ENCODE data around the gene ASAP3.

Gene ASAP3

GRCh38 chr1:23395154-23395724 lies 88.7 kb downstream of the ASAP3 start:
- peaks cover 33% of the 10 kb centered on the region for H3K4me1 Mint-ChIP-seq

GRCh38 chr1:23394684-23395083 lies 89.3 kb downstream of the ASAP3 start:
- H3K4me1 Mint-ChIP-seq: peaks cover 36% of the 10 kb centered on the region
- no peaks in the 10 kb centered on the region for H3K9me3 Mint-ChIP-seq
- TF ChIP-seq, protein P1, sequence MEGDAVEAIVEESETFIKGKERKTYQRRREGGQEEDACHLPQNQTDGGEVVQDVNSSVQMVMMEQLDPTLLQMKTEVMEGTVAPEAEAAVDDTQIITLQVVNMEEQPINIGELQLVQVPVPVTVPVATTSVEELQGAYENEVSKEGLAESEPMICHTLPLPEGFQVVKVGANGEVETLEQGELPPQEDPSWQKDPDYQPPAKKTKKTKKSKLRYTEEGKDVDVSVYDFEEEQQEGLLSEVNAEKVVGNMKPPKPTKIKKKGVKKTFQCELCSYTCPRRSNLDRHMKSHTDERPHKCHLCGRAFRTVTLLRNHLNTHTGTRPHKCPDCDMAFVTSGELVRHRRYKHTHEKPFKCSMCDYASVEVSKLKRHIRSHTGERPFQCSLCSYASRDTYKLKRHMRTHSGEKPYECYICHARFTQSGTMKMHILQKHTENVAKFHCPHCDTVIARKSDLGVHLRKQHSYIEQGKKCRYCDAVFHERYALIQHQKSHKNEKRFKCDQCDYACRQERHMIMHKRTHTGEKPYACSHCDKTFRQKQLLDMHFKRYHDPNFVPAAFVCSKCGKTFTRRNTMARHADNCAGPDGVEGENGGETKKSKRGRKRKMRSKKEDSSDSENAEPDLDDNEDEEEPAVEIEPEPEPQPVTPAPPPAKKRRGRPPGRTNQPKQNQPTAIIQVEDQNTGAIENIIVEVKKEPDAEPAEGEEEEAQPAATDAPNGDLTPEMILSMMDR (IDR thresholded peaks at IDR 0.05; ENCODE audit: unreplicated experiment in 3 of 3): no peak
- peaks cover 20% of the 10 kb centered on the region for H3K36me3 Mint-ChIP-seq (ENCODE audit: low read depth)
- H3K27ac Mint-ChIP-seq: peak overlapping the region; percentile 87 to 97 (median 96)
- H3K27me3 Mint-ChIP-seq (ENCODE audit: low read depth): no peaks in the 10 kb centered on the region
- H3K4me3 Mint-ChIP-seq: peak overlapping the region in 2 of 3 experiments; percentile 3 to 19

More at GRCh38 chr1:23395154-23395724, 88.7 kb downstream of the ASAP3 start:
- TF ChIP-seq, protein P1 (IDR thresholded peaks at IDR 0.05; ENCODE audit: unreplicated experiment in 3 of 3): no peak
- no peaks in the 10 kb centered on the region for H3K27me3 Mint-ChIP-seq (ENCODE audit: low read depth)
- H3K36me3 Mint-ChIP-seq (ENCODE audit: low read depth): peaks cover 20% of the 10 kb centered on the region
- H3K4me3 Mint-ChIP-seq: peak overlapping the region in 2 of 3 experiments; percentile 3 to 19
- H3K9me3 Mint-ChIP-seq: no peaks in the 10 kb centered on the region
- peak overlapping the region; percentile 87 to 97 (median 96) for H3K27ac Mint-ChIP-seq

DNA sequence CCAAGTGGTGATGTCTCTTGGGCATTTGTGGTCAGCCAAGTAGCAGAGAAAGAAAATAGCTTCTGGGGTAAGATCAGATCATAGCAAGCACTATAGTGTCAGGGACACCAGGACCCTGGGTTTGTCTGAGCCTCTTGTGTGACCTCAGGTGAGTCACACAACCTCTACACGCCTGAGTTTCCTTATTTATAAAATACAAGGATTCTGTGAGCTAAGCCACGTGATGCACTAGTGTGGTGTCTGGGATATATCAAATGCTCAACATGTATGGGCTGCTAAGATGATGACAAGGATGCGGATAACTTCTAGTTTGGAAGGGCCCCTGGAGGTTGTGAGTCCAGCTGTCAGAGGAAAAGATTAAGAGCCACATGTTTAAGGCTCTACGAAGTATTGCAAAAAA lies 89.8 kb downstream of the ASAP3 start:
- Mint-ChIP-seq H3K27ac (peak overlapping the region; percentile 87 to 97 (median 96)), H3K36me3 (ENCODE audit: low read depth) (peaks cover 20% of the 10 kb centered on the region), H3K4me3 (no peak overlapping the region), H3K4me1 (peaks cover 37% of the 10 kb centered on the region), H3K27me3 (ENCODE audit: low read depth) (no peaks in the 10 kb centered on the region), H3K9me3 (no peaks in the 10 kb centered on the region)
- TF ChIP-seq, protein P1 (IDR thresholded peaks at IDR 0.05; ENCODE audit: unreplicated experiment in 3 of 3): no peak

DNA sequence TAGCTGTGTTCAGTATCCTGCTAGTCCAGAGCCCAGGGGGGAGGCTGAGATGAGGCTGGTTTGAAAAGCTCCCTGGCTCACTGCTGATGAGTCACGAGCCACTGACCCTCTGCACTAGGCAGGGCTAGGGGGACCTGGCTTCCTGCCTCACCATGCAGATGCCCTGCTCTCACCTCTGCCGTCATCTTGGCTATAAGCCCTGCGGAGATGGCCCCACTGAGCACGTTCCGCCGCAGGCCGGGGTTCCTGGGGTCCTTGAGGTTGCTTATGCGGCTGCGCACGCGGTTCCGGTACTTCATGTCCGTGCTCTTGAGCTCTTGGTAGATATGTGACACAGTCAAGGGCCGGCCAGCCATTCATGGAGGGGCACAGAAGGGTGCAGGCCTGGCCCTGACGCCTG lies 90.3 kb downstream of the ASAP3 start:
- no peak overlapping the region for H3K4me3 Mint-ChIP-seq
- peaks cover 20% of the 10 kb centered on the region for H3K36me3 Mint-ChIP-seq (ENCODE audit: low read depth)
- TF ChIP-seq, protein P1 (IDR thresholded peaks at IDR 0.05; ENCODE audit: unreplicated experiment in 3 of 3): no peak

DNA sequence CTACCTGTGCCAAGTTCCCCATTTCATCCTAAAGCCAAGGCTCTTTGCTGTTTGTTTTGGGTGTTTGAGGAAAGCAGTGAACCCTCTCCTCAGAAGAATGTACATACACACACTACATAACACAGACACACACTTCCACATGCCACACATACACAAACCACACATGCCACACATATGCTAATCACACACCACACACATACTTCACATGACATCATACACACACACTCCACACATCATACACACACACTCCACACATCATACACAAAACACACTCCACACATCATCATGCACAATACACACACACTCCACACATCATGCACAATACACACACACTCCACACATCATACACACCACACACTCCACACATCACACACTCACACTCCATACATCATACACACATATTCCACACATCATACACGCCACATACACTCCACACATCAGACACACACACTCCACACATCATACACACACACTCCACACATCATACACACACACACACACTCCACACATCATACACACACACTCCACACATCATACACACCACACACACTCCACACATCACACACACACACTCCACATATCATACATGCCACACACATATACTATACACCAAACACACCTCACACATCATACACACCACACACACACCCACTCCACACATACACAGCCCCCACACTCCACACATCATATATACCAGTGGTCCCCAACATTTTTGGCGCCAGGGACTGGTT lies 91.7 kb downstream of the ASAP3 start:
- H3K9me3 Mint-ChIP-seq: no peaks in the 10 kb centered on the region
- H3K27me3 Mint-ChIP-seq (ENCODE audit: low read depth): no peaks in the 10 kb centered on the region
- H3K36me3 Mint-ChIP-seq (ENCODE audit: low read depth): peaks cover 12% of the 10 kb centered on the region
- TF ChIP-seq, protein P1 (IDR thresholded peaks at IDR 0.05; ENCODE audit: unreplicated experiment in 3 of 3): no peak
- no peak overlapping the region for H3K27ac Mint-ChIP-seq
- H3K4me1 Mint-ChIP-seq: peaks cover 26% of the 10 kb centered on the region
- H3K4me3 Mint-ChIP-seq: no peak overlapping the region

More for the DNA sequence above, 90.3 kb downstream of the ASAP3 start:
- H3K27ac Mint-ChIP-seq: peak overlapping the region in 2 of 3 experiments; percentile 96 to 97
- H3K27me3 Mint-ChIP-seq (ENCODE audit: low read depth): no peaks in the 10 kb centered on the region
- peaks cover 37% of the 10 kb centered on the region for H3K4me1 Mint-ChIP-seq
- no peaks in the 10 kb centered on the region for H3K9me3 Mint-ChIP-seq

All from nephron (organoid).